Caco-2 (cell line): ENCODE results near the gene MYO19. TPM values are rescaled to one million over a fixed set of nuclear protein-coding genes. Genes with fewer than 3 reads are reported as not detected.

Experiments
- BruUV-seq: library from RNA; stranded (reverse); fragments of 400-500 nt; replicated peaks from 2 replicates; lab custom pipeline; 2021; lab: Mats Ljungman, UMichigan
- CTCF ChIA-PET: fragments of 300-600 bp; sonication (Branson Sonifier 250); formaldehyde crosslinking; loops from one replicate; lab custom pipeline; 2022; ENCODE audit warnings: antibody characterized with exemption; lab: Charles Lee
- POLR2A ChIA-PET: fragments of 300-600 bp; sonication (Branson Sonifier 250); formaldehyde crosslinking; loops from one replicate; lab custom pipeline; 2022; ENCODE audit warnings: antibody characterized with exemption; lab: Charles Lee
- DNase-seq, 2 experiments: peaks; one replicate each; pipeline versions ENCODE4 v3.0.0 to v3.0.0-alpha.2; 2020 to 2022
- H3K27me3 ChIP-seq: replicated peaks from 2 replicates; pipeline ENCODE4 v1.6.0; 2011; ENCODE audit warnings: low read length; ENCODE audit not compliant: control insufficient read depth, insufficient read depth
- H3K36me3 ChIP-seq: 2 replicates; pipeline ENCODE4 v1.5.1; 2011; ENCODE audit warnings: low read length; ENCODE audit not compliant: control insufficient read depth, insufficient read depth
- H3K4me1 ChIP-seq: fragments of 250-450 bp; sonication (Bioruptor Pico); 2 replicates; pipeline ENCODE4 v1.5.1; 2020; ENCODE audit warnings: mild to moderate bottlenecking
- H3K4me3 ChIP-seq: 2 replicates; pipeline ENCODE4 v1.5.1; 2011; ENCODE audit warnings: low read depth, mild to moderate bottlenecking, control low read depth, low read length
- H3K9me3 ChIP-seq: fragments of 250-450 bp; sonication (Bioruptor Pico); 2 replicates; pipeline ENCODE4 v1.5.1; 2020; ENCODE audit warnings: mild to moderate bottlenecking, moderate library complexity
- H3K27ac Mint-ChIP-seq: one replicate; pipeline ENCODE4 v1.8.0; 2022; ENCODE audit warnings: mixed read lengths; ENCODE audit not compliant: unreplicated experiment
- H3K27me3 Mint-ChIP-seq: one replicate; pipeline ENCODE4 v1.8.0; 2022; ENCODE audit warnings: mixed read lengths; ENCODE audit not compliant: insufficient read depth, unreplicated experiment
- H3K36me3 Mint-ChIP-seq: one replicate; pipeline ENCODE4 v1.8.0; 2022; ENCODE audit warnings: mild to moderate bottlenecking, mixed read lengths; ENCODE audit not compliant: insufficient read depth, unreplicated experiment
- H3K4me1 Mint-ChIP-seq: one replicate; pipeline ENCODE4 v1.8.0; 2022; ENCODE audit warnings: low read depth, mixed read lengths; ENCODE audit not compliant: unreplicated experiment
- H3K4me3 Mint-ChIP-seq: one replicate; pipeline ENCODE4 v1.8.0; 2022; ENCODE audit warnings: mild to moderate bottlenecking, moderate library complexity, mixed read lengths; ENCODE audit not compliant: unreplicated experiment
- H3K9me3 Mint-ChIP-seq: one replicate; pipeline ENCODE4 v1.8.0; 2022; ENCODE audit warnings: mixed read lengths; ENCODE audit not compliant: unreplicated experiment
- intact Hi-C: fragments of 100-400 bp; cut with micrococcal nuclease; formaldehyde crosslinking; loops from one replicate; pipeline ENCODE4 v1.10.0; 2022; ENCODE audit not compliant: unreplicated experiment
- total RNA-seq: library from RNA; stranded (reverse); gene quantifications from 2 replicates; pipeline ENCODE4 v1.2.3, GENCODE V29; 2022
- TF ChIP-seq, protein P1 (sequence below), 2 experiments: fragments of 200-600 bp in 1 of 2; IDR thresholded peaks; 1 replicate in 1 of 2; 2 replicates in 1 of 2; pipeline versions ENCODE4 v1.5.1 to v1.8.0; 2011 to 2022; ENCODE audit warnings: antibody characterized with exemption in 1 of 2, control low read depth in 1 of 2, inconsistent platforms in 1 of 2, low read depth in 1 of 2, low read length in 1 of 2, mild to moderate bottlenecking in 1 of 2, moderate library complexity in 1 of 2; ENCODE audit not compliant: insufficient read depth in 1 of 2, severe bottlenecking in 1 of 2, unreplicated experiment in 1 of 2

Gene MYO19
- total RNA-seq, 1 experiment from 2014 or later = 153 TPM

- no peaks in the 10 kb centered on the region for H3K4me1 ChIP-seq
- no peaks in the 10 kb centered on the region for H3K27me3 ChIP-seq
- no peaks in the 10 kb centered on the region for H3K9me3 ChIP-seq
- intact Hi-C loops = no loop called here
- H3K4me3 ChIP-seq = no peak overlapping the region
- Mint-ChIP-seq H3K27ac (no peak overlapping the region), H3K36me3 (peaks cover 84% of the 10 kb centered on the region), H3K27me3 (no peaks in the 10 kb centered on the region), H3K4me3 (no peak overlapping the region), H3K9me3 (no peaks in the 10 kb centered on the region), H3K4me1 (no peaks in the 10 kb centered on the region)
- TF ChIP-seq, protein P1, sequence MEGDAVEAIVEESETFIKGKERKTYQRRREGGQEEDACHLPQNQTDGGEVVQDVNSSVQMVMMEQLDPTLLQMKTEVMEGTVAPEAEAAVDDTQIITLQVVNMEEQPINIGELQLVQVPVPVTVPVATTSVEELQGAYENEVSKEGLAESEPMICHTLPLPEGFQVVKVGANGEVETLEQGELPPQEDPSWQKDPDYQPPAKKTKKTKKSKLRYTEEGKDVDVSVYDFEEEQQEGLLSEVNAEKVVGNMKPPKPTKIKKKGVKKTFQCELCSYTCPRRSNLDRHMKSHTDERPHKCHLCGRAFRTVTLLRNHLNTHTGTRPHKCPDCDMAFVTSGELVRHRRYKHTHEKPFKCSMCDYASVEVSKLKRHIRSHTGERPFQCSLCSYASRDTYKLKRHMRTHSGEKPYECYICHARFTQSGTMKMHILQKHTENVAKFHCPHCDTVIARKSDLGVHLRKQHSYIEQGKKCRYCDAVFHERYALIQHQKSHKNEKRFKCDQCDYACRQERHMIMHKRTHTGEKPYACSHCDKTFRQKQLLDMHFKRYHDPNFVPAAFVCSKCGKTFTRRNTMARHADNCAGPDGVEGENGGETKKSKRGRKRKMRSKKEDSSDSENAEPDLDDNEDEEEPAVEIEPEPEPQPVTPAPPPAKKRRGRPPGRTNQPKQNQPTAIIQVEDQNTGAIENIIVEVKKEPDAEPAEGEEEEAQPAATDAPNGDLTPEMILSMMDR (IDR thresholded peaks at IDR 0.05; ENCODE audit: insufficient read depth in 1 of 2, low read depth in 1 of 2, low read length in 1 of 2, severe bottlenecking in 1 of 2, unreplicated experiment in 1 of 2) = no peak
- ChIA-PET CTCF (no interaction called here), POLR2A (no interaction called here)
- no peak for DNase-seq
- BruUV-seq = no TSS peak
- H3K36me3 ChIP-seq = peaks cover 2% of the 10 kb centered on the region; the same call in 1 of the 2 replicates
Measured at GRCh38 chr17:36578671-36579070, 44.0 kb upstream of the MYO19 start.

- DNase-seq = no peak
- ChIA-PET POLR2A (no interaction called here), CTCF (no interaction called here)
- H3K9me3 Mint-ChIP-seq = no peaks in the 10 kb centered on the region
- intact Hi-C loops = no loop called here
- TF ChIP-seq, protein P1 (IDR thresholded peaks at IDR 0.05; ENCODE audit: insufficient read depth in 1 of 2, low read depth in 1 of 2, low read length in 1 of 2, severe bottlenecking in 1 of 2, unreplicated experiment in 1 of 2) = no peak
- no peak overlapping the region for H3K4me3 ChIP-seq
- H3K4me1 ChIP-seq = no peaks in the 10 kb centered on the region
- no peaks in the 10 kb centered on the region for H3K4me1 Mint-ChIP-seq
- no TSS peak for BruUV-seq
- no peaks in the 10 kb centered on the region for H3K27me3 Mint-ChIP-seq
- no peaks in the 10 kb centered on the region for H3K9me3 ChIP-seq
- no peak overlapping the region for H3K4me3 Mint-ChIP-seq
- H3K27ac Mint-ChIP-seq = no peak overlapping the region
- peaks cover 2% of the 10 kb centered on the region; the same call in 1 of the 2 replicates for H3K36me3 ChIP-seq
- H3K36me3 Mint-ChIP-seq = peaks cover 85% of the 10 kb centered on the region
- no peaks in the 10 kb centered on the region for H3K27me3 ChIP-seq
Measured at GRCh38 chr17:36576793-36577192, 42.1 kb upstream of the MYO19 start.

GRCh38 chr17:36575028-36575427 lies 40.4 kb upstream of the MYO19 start:
- H3K27me3 ChIP-seq = no peaks in the 10 kb centered on the region
- Mint-ChIP-seq H3K9me3 (no peaks in the 10 kb centered on the region), H3K27me3 (no peaks in the 10 kb centered on the region), H3K27ac (no peak overlapping the region), H3K4me3 (no peak overlapping the region), H3K4me1 (no peaks in the 10 kb centered on the region), H3K36me3 (peaks cover 86% of the 10 kb centered on the region)
- ChIA-PET POLR2A (no interaction called here), CTCF (no interaction called here)
- intact Hi-C loops = no loop called here
- BruUV-seq = no TSS peak
- H3K4me3 ChIP-seq = no peak overlapping the region
- no peak for DNase-seq
- peaks cover 2% of the 10 kb centered on the region; the same call in 1 of the 2 replicates for H3K36me3 ChIP-seq
- H3K9me3 ChIP-seq = no peaks in the 10 kb centered on the region
- no peaks in the 10 kb centered on the region for H3K4me1 ChIP-seq
- TF ChIP-seq, protein P1 (IDR thresholded peaks at IDR 0.05; ENCODE audit: insufficient read depth in 1 of 2, low read depth in 1 of 2, low read length in 1 of 2, severe bottlenecking in 1 of 2, unreplicated experiment in 1 of 2) = no peak
